K562 (cell line): ENCODE results near the gene MOCS3. TPM values are rescaled to one million over a fixed set of nuclear protein-coding genes. Genes with fewer than 3 reads are reported as not detected.

ENCODE experiments used
- ATF7 ChIP-seq: fragments of 450-650 bp; IDR thresholded peaks from 2 replicates; pipeline ENCODE4 v1.7.1; 2014; ENCODE audit warnings: mild to moderate bottlenecking, moderate library complexity
- BRCA1 ChIP-seq, 2 experiments: fragments of 450-650 bp in 1 of 2; sonication (generic) in 1 of 2; formaldehyde crosslinking in 1 of 2; IDR thresholded peaks; 2 replicates each; pipeline versions ENCODE4 v1.5.0 to v1.6.1; 2017 to 2020; ENCODE audit warnings: mild to moderate bottlenecking in 1 of 2, missing genetic modification reagents in 1 of 2
- FUS ChIP-seq: fragments of 200-400 bp; formaldehyde crosslinking; optimal IDR thresholded peaks from 2 replicates; pipeline ENCODE3; 2017; ENCODE audit warnings: low read depth, low read length
- SMARCE1 ChIP-seq: fragments of 450-650 bp; IDR thresholded peaks from 2 replicates; pipeline ENCODE4 v1.7.1; 2016; ENCODE audit warnings: mild to moderate bottlenecking
- TCFL5 ChIP-seq: fragments of 250-450 bp; sonication (Bioruptor Pico); conservative IDR thresholded peaks from 2 replicates; pipeline ENCODE4 v1.6.1; 2021; ENCODE audit warnings: mild to moderate bottlenecking, moderate library complexity, matching md5 sums
- ZC3H4 ChIP-seq: sonication (generic); formaldehyde crosslinking; IDR thresholded peaks from 2 replicates; pipeline ENCODE4 v1.9.0; 2021; ENCODE audit warnings: missing genetic modification reagents, borderline replicate concordance
- polyA plus RNA-seq, 8 experiments: library from polyadenylated mRNA; depleted of rRNA in 4 of 8; stranded (reverse) in 5 of 8; unstranded in 3 of 8; fragments of >200 nt; fragmentation: Nextera tagmentation in 2 of 8; fragmentation: Illumina TruSeq in 1 of 8; extraction: Ambion mirVana in 2 of 8; extraction: Trizol in 1 of 8; gene quantifications; 2 replicates each; pipeline versions ENCODE4 v1.2.1 to v1.2.3, GENCODE V29; 2011 to 2014; ENCODE audit warnings: inconsistent platforms in 1 of 8, missing spikeins in 1 of 8
- total RNA-seq, 7 experiments: library from RNA; depleted of rRNA in 6 of 7; stranded (reverse); fragments of >200 nt in 6 of 7; fragmentation: Illumina TruSeq in 2 of 7; extraction: Trizol in 2 of 7; gene quantifications; 2 replicates each; pipeline versions ENCODE4 v1.2.1 to v1.2.3, GENCODE V29; 2011 to 2021; ENCODE audit warnings: low replicate concordance in 1 of 7
- TF ChIP-seq, protein P1 (sequence below), 2 experiments: fragments of 200-800 bp in 1 of 2; sonication (Bioruptor generic) in 1 of 2; sonication (generic) in 1 of 2; formaldehyde crosslinking in 1 of 2; IDR thresholded peaks in 1 of 2; conservative IDR thresholded peaks in 1 of 2; 2 replicates each; pipeline versions ENCODE4 v1.5.0 to v1.6.1; 2016 to 2020; ENCODE audit warnings: missing compliant biosample characterization in 1 of 2, missing genetic modification characterization in 1 of 2, missing genetic modification reagents in 1 of 2
- TF ChIP-seq, protein P2 (sequence below), 2 experiments: fragments of 450-650 bp; IDR thresholded peaks; 2 replicates each; pipeline ENCODE4 v1.6.1; 2016
- TF ChIP-seq, protein P3 (sequence below): fragments of 450-650 bp; IDR thresholded peaks from 2 replicates; pipeline ENCODE4 v1.6.1; 2016; ENCODE audit warnings: mild to moderate bottlenecking, moderate library complexity
- TF ChIP-seq, protein P4 (sequence below): sonication (generic); formaldehyde crosslinking; IDR thresholded peaks from 2 replicates; pipeline ENCODE4 v1.9.0; 2022; ENCODE audit warnings: mild to moderate bottlenecking, missing genetic modification reagents

MOCS3 gene
- total and polyA plus RNA-seq, 9 of the 15 experiments (the other 6 are each of a cell fraction or from before 2014, with no cell fraction given), result 0.70 to 6.2 (median 2.9) TPM

DNA sequence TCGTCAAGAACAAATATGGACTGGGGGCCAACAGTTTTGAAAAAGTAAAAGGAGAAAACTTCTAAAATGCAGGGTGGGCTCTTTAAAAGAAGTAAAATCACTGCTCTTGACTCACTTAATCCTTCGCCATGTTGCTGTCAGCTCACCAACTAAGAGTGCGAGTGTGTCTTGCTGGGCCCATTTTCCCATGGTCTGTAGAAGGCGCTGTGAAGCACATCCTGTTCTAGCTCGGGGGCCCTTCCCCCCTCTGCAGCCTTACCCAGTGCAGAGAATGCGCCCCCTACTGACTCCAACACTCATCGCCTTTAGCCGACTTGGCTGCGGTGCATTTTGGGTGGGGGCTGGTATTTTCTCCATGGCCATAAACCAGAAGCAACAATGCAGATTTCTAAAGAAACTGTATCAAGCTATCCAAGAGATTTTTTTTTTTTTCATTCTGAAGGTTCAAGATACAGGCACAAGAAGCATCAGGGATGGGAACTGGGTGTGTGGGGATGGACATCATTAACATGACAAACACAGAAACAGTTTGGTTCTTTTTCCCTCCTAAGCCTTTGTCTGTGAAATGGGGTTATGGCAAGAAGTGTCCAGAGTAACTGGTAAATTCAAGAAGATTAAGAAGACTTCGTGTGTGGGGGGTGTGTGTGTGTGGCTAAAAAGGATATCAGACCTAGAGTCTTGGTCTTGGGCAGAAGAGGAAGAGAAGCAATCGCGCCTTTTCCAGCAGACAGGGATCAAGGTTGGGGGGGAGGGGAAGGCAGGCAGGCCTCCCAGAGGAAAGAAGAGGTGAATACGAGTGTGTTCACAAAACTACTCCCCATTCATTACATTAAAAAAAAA is 29.1 kb upstream of the MOCS3 start (continued):
- no peak for TF ChIP-seq BRCA1 (IDR thresholded peaks at IDR 0.05)
- no peak for TF ChIP-seq BRCA1 (CRISPR knock-in tag; IDR thresholded peaks at IDR 0.05)
- TF ChIP-seq, protein P1, sequence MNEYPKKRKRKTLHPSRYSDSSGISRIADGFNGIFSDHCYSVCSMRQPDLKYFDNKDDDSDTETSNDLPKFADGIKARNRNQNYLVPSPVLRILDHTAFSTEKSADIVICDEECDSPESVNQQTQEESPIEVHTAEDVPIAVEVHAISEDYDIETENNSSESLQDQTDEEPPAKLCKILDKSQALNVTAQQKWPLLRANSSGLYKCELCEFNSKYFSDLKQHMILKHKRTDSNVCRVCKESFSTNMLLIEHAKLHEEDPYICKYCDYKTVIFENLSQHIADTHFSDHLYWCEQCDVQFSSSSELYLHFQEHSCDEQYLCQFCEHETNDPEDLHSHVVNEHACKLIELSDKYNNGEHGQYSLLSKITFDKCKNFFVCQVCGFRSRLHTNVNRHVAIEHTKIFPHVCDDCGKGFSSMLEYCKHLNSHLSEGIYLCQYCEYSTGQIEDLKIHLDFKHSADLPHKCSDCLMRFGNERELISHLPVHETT (CRISPR knock-in tag; conservative IDR thresholded peaks at IDR 0.05 in 1 of 2, IDR thresholded peaks at IDR 0.05 in 1 of 2), result peak in 1 of 2 experiments; percentile 66; a peak in 1 of 4 replicates
- TF ChIP-seq FUS, result no peak
- peak; percentile 53; the same call in 1 of the 2 replicates for TF ChIP-seq SMARCE1
- TF ChIP-seq TCFL5 (CRISPR knock-in tag), result no peak
- TF ChIP-seq, protein P2, sequence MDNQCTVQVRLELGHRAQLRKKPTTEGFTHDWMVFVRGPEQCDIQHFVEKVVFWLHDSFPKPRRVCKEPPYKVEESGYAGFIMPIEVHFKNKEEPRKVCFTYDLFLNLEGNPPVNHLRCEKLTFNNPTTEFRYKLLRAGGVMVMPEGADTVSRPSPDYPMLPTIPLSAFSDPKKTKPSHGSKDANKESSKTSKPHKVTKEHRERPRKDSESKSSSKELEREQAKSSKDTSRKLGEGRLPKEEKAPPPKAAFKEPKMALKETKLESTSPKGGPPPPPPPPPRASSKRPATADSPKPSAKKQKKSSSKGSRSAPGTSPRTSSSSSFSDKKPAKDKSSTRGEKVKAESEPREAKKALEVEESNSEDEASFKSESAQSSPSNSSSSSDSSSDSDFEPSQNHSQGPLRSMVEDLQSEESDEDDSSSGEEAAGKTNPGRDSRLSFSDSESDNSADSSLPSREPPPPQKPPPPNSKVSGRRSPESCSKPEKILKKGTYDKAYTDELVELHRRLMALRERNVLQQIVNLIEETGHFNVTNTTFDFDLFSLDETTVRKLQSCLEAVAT (IDR thresholded peaks at IDR 0.05), result peak in 1 of 2 experiments; percentile 79; a peak in 3 of 4 replicates
- no peak for TF ChIP-seq ZC3H4 (CRISPR knock-in tag)
- TF ChIP-seq, protein P3, sequence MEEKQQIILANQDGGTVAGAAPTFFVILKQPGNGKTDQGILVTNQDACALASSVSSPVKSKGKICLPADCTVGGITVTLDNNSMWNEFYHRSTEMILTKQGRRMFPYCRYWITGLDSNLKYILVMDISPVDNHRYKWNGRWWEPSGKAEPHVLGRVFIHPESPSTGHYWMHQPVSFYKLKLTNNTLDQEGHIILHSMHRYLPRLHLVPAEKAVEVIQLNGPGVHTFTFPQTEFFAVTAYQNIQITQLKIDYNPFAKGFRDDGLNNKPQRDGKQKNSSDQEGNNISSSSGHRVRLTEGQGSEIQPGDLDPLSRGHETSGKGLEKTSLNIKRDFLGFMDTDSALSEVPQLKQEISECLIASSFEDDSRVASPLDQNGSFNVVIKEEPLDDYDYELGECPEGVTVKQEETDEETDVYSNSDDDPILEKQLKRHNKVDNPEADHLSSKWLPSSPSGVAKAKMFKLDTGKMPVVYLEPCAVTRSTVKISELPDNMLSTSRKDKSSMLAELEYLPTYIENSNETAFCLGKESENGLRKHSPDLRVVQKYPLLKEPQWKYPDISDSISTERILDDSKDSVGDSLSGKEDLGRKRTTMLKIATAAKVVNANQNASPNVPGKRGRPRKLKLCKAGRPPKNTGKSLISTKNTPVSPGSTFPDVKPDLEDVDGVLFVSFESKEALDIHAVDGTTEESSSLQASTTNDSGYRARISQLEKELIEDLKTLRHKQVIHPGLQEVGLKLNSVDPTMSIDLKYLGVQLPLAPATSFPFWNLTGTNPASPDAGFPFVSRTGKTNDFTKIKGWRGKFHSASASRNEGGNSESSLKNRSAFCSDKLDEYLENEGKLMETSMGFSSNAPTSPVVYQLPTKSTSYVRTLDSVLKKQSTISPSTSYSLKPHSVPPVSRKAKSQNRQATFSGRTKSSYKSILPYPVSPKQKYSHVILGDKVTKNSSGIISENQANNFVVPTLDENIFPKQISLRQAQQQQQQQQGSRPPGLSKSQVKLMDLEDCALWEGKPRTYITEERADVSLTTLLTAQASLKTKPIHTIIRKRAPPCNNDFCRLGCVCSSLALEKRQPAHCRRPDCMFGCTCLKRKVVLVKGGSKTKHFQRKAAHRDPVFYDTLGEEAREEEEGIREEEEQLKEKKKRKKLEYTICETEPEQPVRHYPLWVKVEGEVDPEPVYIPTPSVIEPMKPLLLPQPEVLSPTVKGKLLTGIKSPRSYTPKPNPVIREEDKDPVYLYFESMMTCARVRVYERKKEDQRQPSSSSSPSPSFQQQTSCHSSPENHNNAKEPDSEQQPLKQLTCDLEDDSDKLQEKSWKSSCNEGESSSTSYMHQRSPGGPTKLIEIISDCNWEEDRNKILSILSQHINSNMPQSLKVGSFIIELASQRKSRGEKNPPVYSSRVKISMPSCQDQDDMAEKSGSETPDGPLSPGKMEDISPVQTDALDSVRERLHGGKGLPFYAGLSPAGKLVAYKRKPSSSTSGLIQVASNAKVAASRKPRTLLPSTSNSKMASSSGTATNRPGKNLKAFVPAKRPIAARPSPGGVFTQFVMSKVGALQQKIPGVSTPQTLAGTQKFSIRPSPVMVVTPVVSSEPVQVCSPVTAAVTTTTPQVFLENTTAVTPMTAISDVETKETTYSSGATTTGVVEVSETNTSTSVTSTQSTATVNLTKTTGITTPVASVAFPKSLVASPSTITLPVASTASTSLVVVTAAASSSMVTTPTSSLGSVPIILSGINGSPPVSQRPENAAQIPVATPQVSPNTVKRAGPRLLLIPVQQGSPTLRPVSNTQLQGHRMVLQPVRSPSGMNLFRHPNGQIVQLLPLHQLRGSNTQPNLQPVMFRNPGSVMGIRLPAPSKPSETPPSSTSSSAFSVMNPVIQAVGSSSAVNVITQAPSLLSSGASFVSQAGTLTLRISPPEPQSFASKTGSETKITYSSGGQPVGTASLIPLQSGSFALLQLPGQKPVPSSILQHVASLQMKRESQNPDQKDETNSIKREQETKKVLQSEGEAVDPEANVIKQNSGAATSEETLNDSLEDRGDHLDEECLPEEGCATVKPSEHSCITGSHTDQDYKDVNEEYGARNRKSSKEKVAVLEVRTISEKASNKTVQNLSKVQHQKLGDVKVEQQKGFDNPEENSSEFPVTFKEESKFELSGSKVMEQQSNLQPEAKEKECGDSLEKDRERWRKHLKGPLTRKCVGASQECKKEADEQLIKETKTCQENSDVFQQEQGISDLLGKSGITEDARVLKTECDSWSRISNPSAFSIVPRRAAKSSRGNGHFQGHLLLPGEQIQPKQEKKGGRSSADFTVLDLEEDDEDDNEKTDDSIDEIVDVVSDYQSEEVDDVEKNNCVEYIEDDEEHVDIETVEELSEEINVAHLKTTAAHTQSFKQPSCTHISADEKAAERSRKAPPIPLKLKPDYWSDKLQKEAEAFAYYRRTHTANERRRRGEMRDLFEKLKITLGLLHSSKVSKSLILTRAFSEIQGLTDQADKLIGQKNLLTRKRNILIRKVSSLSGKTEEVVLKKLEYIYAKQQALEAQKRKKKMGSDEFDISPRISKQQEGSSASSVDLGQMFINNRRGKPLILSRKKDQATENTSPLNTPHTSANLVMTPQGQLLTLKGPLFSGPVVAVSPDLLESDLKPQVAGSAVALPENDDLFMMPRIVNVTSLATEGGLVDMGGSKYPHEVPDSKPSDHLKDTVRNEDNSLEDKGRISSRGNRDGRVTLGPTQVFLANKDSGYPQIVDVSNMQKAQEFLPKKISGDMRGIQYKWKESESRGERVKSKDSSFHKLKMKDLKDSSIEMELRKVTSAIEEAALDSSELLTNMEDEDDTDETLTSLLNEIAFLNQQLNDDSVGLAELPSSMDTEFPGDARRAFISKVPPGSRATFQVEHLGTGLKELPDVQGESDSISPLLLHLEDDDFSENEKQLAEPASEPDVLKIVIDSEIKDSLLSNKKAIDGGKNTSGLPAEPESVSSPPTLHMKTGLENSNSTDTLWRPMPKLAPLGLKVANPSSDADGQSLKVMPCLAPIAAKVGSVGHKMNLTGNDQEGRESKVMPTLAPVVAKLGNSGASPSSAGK, result peak; percentile 31; the same call in 1 of the 2 replicates
- TF ChIP-seq, protein P4, sequence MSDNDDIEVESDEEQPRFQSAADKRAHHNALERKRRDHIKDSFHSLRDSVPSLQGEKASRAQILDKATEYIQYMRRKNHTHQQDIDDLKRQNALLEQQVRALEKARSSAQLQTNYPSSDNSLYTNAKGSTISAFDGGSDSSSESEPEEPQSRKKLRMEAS, result peak; percentile 65
- TF ChIP-seq ATF7, result peak; percentile 71; the same call in 1 of the 2 replicates
